Endothelial cell of umbilical vein (primary cell): ENCODE measurements around the gene NRBP1. TPM values are rescaled to one million over a fixed set of nuclear protein-coding genes. Genes with fewer than 3 reads are reported as not detected.

Experiments
- BruUV-seq: library from RNA; stranded (reverse); fragments of 400-500 nt; replicated peaks from 2 replicates; lab custom pipeline; 2021; lab: Mats Ljungman, UMichigan
- CTCF ChIA-PET: fragments of 300-600, 350-600 bp; sonication (Branson Sonifier 250); formaldehyde crosslinking; loops from one replicate; lab custom pipeline; 2021; ENCODE audit warnings: antibody characterized with exemption, inconsistent platforms; lab: Charles Lee
- POLR2A ChIA-PET: fragments of 300-600, 350-600 bp; sonication (Branson Sonifier 250); formaldehyde crosslinking; loops from one replicate; lab custom pipeline; 2021; ENCODE audit warnings: antibody characterized with exemption, inconsistent platforms; lab: Charles Lee
- DNase-seq: peaks from one replicate; pipeline ENCODE4 v3.0.0-alpha.2; 2011; ENCODE audit warnings: low read depth, low spot score
- FAIRE-seq: peaks from 2 replicates; lab custom pipeline; 2011; peaks lifted over from hg19 to GRCh38; lab: Jason Lieb, UNC
- H2AFZ ChIP-seq: 2 replicates; pipeline ENCODE4 v1.6.0; 2012; ENCODE audit warnings: low read depth, low read length, control low read depth, inconsistent platforms
- H3K27ac ChIP-seq: 2 replicates; pipeline ENCODE4 v1.5.1; 2011; ENCODE audit warnings: low read depth, mild to moderate bottlenecking, control low read depth, low read length, moderate library complexity; ENCODE audit not compliant: insufficient read depth
- H3K27me3 ChIP-seq, 2 experiments: 2 replicates each; pipeline versions ENCODE4 v1.6.0 to v1.6.1; 2011; ENCODE audit warnings: low read length in 2 of 2, mixed read lengths in 1 of 2; ENCODE audit not compliant: control insufficient read depth in 2 of 2, insufficient read depth in 2 of 2
- H3K36me3 ChIP-seq, 2 experiments: 2 replicates in 1 of 2; 3 replicates in 1 of 2; pipeline ENCODE4 v1.5.1; 2011; ENCODE audit warnings: low read length in 2 of 2, mild to moderate bottlenecking in 1 of 2, moderate library complexity in 1 of 2; ENCODE audit not compliant: control insufficient read depth in 2 of 2, insufficient read depth in 2 of 2; ENCODE audit errors: extremely low read depth in 1 of 2
- H3K4me1 ChIP-seq: 3 replicates; pipeline ENCODE4 v1.5.1; 2011; ENCODE audit warnings: mild to moderate bottlenecking, low read length; ENCODE audit not compliant: control insufficient read depth, insufficient read depth; ENCODE audit errors: extremely low read depth
- H3K4me2 ChIP-seq: 2 replicates; pipeline ENCODE4 v1.6.1; 2011; ENCODE audit warnings: low read length, control low read depth, mixed read lengths; ENCODE audit not compliant: insufficient read depth
- H3K4me3 ChIP-seq, 3 experiments: fragments of 200-600 bp in 1 of 3; sonication (generic), shearing (Covaris generic) in 1 of 3; replicated peaks in 1 of 3; 2 replicates each; pipeline ENCODE4 v1.5.1; 2011 to 2016; ENCODE audit warnings: control low read depth in 3 of 3, low read length in 3 of 3, mild to moderate bottlenecking in 2 of 3, inconsistent platforms in 1 of 3, low read depth in 1 of 3, moderate library complexity in 1 of 3; ENCODE audit not compliant: insufficient read depth in 1 of 3
- H3K79me2 ChIP-seq: 2 replicates; pipeline ENCODE4 v1.6.0; 2012; ENCODE audit warnings: low read length, inconsistent platforms; ENCODE audit not compliant: control insufficient read depth, insufficient read depth
- H3K9ac ChIP-seq: replicated peaks from 2 replicates; pipeline ENCODE3; 2011; ENCODE audit warnings: low read length, control low read depth; ENCODE audit not compliant: insufficient read depth; ENCODE audit errors: extremely low read depth
- H3K9me1 ChIP-seq: replicated peaks from 3 replicates; pipeline ENCODE4 v1.6.0; 2011; ENCODE audit warnings: mild to moderate bottlenecking, low read length; ENCODE audit not compliant: control insufficient read depth, insufficient read depth; ENCODE audit errors: extremely low read depth
- H3K9me3 ChIP-seq: replicated peaks from 2 replicates; pipeline ENCODE4 v1.5.1; 2012; ENCODE audit warnings: low read length, inconsistent platforms; ENCODE audit not compliant: control insufficient read depth, insufficient read depth
- H4K20me1 ChIP-seq: replicated peaks from 2 replicates; pipeline ENCODE3; 2011; ENCODE audit warnings: mild to moderate bottlenecking, low read length; ENCODE audit not compliant: control insufficient read depth, insufficient read depth; ENCODE audit errors: extremely low read depth
- EZH2 ChIP-seq: IDR thresholded peaks from 2 replicates; pipeline ENCODE4 v1.6.1; 2012; ENCODE audit warnings: borderline replicate concordance, low read depth, mild to moderate bottlenecking, moderate library complexity, low read length, inconsistent platforms; ENCODE audit not compliant: severe bottlenecking
- FOS ChIP-seq: IDR thresholded peaks from 2 replicates; pipeline ENCODE4 v1.6.1; 2011; ENCODE audit warnings: mild to moderate bottlenecking, low read length, moderate library complexity, borderline replicate concordance; ENCODE audit not compliant: insufficient read depth
- GATA2 ChIP-seq: IDR thresholded peaks from 2 replicates; pipeline ENCODE4 v1.7.0; 2011; ENCODE audit warnings: low read depth, mild to moderate bottlenecking, moderate library complexity, mixed read lengths, low read length; ENCODE audit not compliant: insufficient read length, insufficient read depth
- JUN ChIP-seq: IDR thresholded peaks from 2 replicates; pipeline ENCODE4 v1.6.1; 2011; ENCODE audit warnings: borderline replicate concordance, low read depth; ENCODE audit not compliant: insufficient read length, insufficient read depth
- MYC ChIP-seq: IDR thresholded peaks from one replicate; pipeline ENCODE4 v1.6.1; 2011; ENCODE audit warnings: mild to moderate bottlenecking, low read depth, low read length
- POLR2A ChIP-seq: IDR thresholded peaks from 2 replicates; pipeline ENCODE4 v1.6.1; 2012; ENCODE audit warnings: low read depth, mild to moderate bottlenecking, control low read depth, low read length
- POLR2AphosphoS5 ChIP-seq: IDR thresholded peaks from 2 replicates; pipeline ENCODE4 v1.6.1; 2012; ENCODE audit warnings: low read depth, mild to moderate bottlenecking, control low read depth, low read length, moderate library complexity; ENCODE audit not compliant: insufficient read depth
- dilution Hi-C: fragments of 300-500 bp; cut with MboI; formaldehyde crosslinking; loops from one replicate; pipeline ENCODE4 v1.15.0; 2019; ENCODE audit warnings: low sequenced_read_pairs; ENCODE audit not compliant: extremely low pct_ligation_motif_present
- intact Hi-C: fragments of 100-400 bp; cut with micrococcal nuclease; formaldehyde crosslinking; loops from one replicate; pipeline ENCODE4 v1.10.0; 2022
- polyA plus RNA-seq, 4 experiments: library from polyadenylated mRNA; depleted of rRNA in 3 of 4; stranded (reverse) in 3 of 4; unstranded in 1 of 4; fragments of >200 nt; gene quantifications; 2 replicates each; pipeline versions ENCODE4 v1.2.1 to v1.2.3, GENCODE V29; 2011 to 2012; ENCODE audit warnings: missing spikeins in 1 of 4
- total RNA-seq: library from RNA; stranded (reverse); gene quantifications from 2 replicates; pipeline ENCODE4 v1.2.3, GENCODE V29; 2021
- TF ChIP-seq, protein P1 (sequence below), 2 donors: IDR thresholded peaks; 1 replicate in 1 of 2; 2 replicates in 1 of 2; pipeline ENCODE4 v1.5.1; 2011; ENCODE audit warnings: low read length in 2 of 2, mild to moderate bottlenecking in 2 of 2, moderate library complexity in 2 of 2, control low read depth in 1 of 2, inconsistent platforms in 1 of 2, low read depth in 1 of 2; ENCODE audit not compliant: insufficient read depth in 1 of 2; ENCODE audit errors: extremely low read depth in 1 of 2
- TF ChIP-seq, protein P2 (sequence below): IDR thresholded peaks from 2 replicates; pipeline ENCODE4 v1.6.1; 2011; ENCODE audit not compliant: insufficient read depth, insufficient read length

NRBP1 gene
- total and polyA plus RNA-seq, 2 donors (not counting 3 experiments of a cell fraction or from before 2014, with no cell fraction given), result 130 to 169 TPM

DNA sequence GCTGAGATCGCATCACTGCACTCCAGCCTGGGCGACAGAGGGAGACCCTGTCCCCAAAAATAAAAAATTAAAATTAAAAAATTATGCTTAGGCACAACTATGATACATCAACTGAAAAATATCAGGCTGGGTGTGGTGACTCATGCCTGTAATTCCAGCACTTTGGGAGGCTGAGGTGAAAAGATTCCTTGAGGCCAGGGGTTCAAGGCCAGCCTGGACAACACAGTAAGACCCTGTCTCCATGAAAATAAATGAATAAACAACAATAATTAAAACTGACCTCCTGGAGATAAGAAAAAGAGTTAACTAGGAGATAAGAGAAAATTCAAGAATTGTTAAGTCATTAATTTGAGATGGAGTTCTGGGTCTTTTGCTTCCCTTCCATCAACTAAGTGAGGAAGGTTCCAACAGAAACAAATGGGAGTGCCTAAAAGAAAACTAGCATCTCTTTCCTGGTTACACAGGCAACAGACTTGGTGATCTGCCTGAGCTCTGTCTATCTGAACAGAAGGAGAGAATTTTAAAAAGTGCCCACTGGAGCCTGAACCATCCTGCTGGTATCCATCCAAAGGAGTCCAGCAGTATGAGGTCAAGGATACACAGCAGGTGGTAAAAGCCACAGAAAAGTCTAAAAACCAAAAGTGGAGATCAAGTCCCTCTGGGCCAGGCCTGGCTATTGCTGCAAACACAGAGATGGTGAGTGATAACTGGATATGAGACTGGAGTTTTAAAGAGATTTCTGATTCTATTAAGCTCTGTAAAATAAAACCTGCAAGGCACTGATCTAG lies 27.9 kb upstream of the NRBP1 start:
- Histone ChIP-seq H3K9me1 (no peaks in the 10 kb centered on the region), H3K4me3 (no peak overlapping the region), H3K4me1 (no peaks in the 10 kb centered on the region), H3K27ac (no peak overlapping the region), H3K9me3 (no peaks in the 10 kb centered on the region), H3K9ac (no peak overlapping the region), H3K4me2 (no peak overlapping the region), H2AFZ (no peak overlapping the region), H3K79me2 (peaks cover 97% of the 10 kb centered on the region), H3K36me3 (peaks cover 0 to 7% of the 10 kb centered on the region in 2 experiments), H4K20me1 (peaks cover 8% of the 10 kb centered on the region), H3K27me3 (no peaks in the 10 kb centered on the region)
- dilution Hi-C loops, result no loop called here
- ChIA-PET CTCF (interaction anchor here (0.9 to 1.6 kb wide), 2 partner anchors 9 to 283 kb away, joined by 3 to 4 read pairs; partner anchors contain the start of gene PPM1G), POLR2A (no interaction called here)
- DNase-seq (no peak), FAIRE-seq (no peak)
- BruUV-seq, result no TSS peak
- no peak for TF ChIP-seq EZH2
- TF ChIP-seq, protein P1, sequence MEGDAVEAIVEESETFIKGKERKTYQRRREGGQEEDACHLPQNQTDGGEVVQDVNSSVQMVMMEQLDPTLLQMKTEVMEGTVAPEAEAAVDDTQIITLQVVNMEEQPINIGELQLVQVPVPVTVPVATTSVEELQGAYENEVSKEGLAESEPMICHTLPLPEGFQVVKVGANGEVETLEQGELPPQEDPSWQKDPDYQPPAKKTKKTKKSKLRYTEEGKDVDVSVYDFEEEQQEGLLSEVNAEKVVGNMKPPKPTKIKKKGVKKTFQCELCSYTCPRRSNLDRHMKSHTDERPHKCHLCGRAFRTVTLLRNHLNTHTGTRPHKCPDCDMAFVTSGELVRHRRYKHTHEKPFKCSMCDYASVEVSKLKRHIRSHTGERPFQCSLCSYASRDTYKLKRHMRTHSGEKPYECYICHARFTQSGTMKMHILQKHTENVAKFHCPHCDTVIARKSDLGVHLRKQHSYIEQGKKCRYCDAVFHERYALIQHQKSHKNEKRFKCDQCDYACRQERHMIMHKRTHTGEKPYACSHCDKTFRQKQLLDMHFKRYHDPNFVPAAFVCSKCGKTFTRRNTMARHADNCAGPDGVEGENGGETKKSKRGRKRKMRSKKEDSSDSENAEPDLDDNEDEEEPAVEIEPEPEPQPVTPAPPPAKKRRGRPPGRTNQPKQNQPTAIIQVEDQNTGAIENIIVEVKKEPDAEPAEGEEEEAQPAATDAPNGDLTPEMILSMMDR (IDR thresholded peaks at IDR 0.05; ENCODE audit: extremely low read depth in 1 of 2, insufficient read depth in 1 of 2, low read depth in 1 of 2, low read length in 2 of 2), result no peak
- no peak for TF ChIP-seq POLR2AphosphoS5
- TF ChIP-seq POLR2A, result no peak
- TF ChIP-seq MYC, result no peak
- TF ChIP-seq GATA2, result no peak
- TF ChIP-seq, protein P2, sequence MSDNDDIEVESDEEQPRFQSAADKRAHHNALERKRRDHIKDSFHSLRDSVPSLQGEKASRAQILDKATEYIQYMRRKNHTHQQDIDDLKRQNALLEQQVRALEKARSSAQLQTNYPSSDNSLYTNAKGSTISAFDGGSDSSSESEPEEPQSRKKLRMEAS, result no peak
- no peak for TF ChIP-seq FOS
- TF ChIP-seq JUN, result no peak
- intact Hi-C loops, result no loop called here
